NCI-H1694 (cell line): ENCODE data around the gene BRD7.

Source experiments
- DNase-seq: peaks from one replicate; lab custom pipeline; 2025; lab: John Stamatoyannopoulos, UW

Gene BRD7

GRCh38 chr16:50368410-50369132 lies at the start of gene BRD7:
Gene BRD7 (minus strand): TSS chr16:50368988. CDS start chr16:50368774, 214 bp downstream.
- no peak for DNase-seq

DNA sequence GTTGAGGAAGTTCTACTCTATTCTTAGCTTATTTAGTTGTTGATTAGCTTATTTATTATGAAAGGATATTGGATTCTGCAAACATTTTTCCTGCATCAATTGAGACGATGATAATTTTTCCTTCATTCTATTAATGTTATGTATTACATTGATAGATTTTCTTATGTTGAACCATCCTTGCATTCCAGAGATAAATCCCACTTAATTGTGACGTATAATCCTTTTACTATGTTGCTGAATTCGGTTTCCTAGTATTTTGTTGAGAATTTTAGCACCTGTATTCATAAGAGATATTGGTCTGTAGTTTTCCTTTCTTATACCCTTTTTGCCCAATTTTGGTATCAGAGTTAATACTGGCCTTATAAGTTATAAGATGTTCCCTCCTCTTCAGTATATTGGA lies 47.6 kb upstream of the BRD7 start:
- DNase-seq: no peak

GRCh38 chr16:50414152-50414551 lies 45.4 kb upstream of the BRD7 start:
- DNase-seq: no peak

DNA sequence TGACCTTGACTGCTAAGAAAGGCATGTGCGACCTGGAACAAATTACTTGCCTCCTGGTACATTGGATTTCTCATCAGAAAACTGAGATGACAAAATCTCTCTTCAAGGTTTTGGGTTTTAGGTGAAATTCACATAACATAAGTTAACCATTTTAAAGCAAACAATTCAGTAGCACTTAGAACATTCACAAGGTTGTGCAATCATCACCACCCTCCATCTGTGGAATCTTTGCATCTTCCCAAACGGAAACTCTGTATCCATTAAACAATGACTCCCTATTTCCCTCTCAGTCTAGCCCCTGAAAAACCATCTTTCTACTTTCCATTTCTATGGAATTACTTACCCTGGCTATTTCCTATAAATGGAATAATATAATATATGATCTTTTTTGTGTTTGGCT lies 42.2 kb upstream of the BRD7 start:
- DNase-seq: no peak

DNA sequence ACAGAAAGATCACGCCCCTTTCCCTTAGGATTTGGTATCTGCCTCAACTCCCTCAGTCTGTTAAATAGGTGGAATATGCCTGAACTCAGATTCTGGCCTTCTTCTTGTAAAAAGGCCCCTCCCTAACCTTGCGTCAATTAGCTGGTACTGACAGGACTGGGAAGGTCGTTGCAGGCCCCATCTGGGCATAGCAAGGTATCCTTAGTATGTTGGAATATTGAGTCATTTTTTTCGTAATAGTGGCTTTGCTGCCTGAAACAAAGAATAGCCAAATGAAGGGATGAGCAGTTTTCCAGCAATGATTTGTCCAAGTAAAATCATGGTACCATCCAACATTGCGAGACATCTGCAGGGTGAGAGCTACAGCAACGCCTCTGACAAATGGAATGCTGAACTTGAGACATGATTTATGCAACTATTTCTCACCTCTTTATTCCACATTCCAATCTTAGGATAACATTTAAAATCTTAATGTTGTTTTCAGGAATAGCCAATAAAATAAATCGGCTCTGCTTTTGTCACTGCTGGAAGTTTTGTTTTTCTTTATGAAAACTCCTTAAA lies 39.3 kb upstream of the BRD7 start:
- DNase-seq: no peak

- DNase-seq: no peak
These were observed 38.6 kb upstream of the BRD7 start for GRCh38 chr16:50407351-50407750.

DNA sequence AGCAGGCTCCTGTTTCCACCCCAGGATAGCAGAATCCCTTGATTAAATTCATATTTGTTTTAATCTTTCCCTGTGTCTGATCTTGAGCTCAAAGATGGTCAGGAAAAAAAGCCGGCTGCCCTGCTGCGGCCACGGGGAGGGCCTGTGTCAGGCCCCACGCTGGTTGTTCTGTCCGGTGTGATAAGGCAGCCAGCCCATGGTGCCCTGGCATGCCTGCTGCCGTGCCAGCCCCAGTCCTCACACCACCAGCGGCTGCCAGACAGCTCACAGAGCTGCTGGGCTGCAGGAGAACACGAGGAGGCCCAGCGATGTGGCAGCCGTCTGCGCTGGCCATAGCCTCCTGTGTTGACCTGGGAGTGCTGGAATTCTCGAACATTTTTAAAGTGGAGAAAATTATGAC lies 34.7 kb upstream of the BRD7 start:
- no peak for DNase-seq

GRCh38 chr16:50402298-50402895 lies 33.6 kb upstream of the BRD7 start:
- DNase-seq: no peak

- DNase-seq: no peak
These were observed 32.6 kb upstream of the BRD7 start for GRCh38 chr16:50401355-50401754.

- DNase-seq: no peak
These were observed 32.2 kb upstream of the BRD7 start for GRCh38 chr16:50400967-50401348.

GRCh38 chr16:50400312-50400966 lies 31.7 kb upstream of the BRD7 start:
- no peak for DNase-seq

DNA sequence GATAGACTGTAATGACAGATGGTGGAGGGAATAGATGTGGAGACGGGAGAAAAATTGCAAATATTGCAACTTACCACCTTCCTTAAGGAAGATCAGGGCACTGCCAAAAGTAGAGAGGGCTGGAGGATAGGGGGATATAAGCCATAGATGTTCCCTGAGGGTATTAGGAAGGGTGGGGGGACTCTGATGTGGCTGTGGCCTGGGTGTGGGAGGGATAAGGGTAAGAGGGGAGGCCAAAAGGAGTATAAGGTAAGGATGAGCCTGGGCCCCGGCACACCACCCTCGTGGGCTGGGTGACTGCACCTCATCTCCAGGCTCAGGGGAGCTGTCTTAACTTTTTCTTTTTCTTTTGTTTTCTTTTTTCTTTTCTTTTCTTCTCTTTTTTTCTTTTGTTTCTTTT lies 30.6 kb upstream of the BRD7 start:
- no peak for DNase-seq

GRCh38 chr16:50398336-50398735 lies 29.5 kb upstream of the BRD7 start:
- DNase-seq: no peak

DNA sequence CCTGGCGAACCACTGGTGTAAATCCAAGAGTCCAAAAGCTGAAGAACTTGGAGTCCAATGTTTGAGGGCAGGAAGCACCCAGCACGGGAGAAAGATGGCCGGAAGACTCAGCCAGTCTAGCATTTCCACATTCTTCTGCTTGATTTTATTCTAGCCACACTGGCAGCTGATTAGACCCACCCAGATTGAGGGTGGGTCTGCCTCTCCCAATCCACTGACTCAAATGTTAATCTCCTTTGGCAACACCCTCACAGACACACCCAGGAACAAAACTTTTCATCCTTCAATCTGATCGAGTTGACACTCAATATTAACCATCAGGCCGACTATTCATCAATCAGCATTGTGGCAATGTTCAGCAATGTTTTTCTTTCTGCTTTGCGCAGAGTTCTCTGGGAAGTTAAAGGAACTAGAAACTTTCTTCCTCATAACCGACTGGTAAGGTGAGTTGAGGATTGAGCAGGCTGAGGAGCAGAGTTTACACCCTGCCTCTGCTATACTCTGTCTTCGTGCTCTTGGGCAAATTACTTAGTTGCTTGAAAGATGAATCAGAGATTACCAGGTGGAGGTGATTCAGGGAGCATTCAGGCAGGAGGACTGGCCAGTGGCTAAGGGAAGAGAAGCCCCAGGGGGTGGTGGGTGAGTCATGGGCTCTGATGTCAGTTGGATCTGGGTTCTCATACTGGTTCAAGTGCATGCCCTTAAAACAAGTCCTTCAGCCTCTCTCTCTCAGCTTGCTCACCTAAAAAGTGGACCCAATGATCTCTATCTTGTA lies 28.2 kb upstream of the BRD7 start:
- DNase-seq: no peak

GRCh38 chr16:50395763-50396710 lies 27.2 kb upstream of the BRD7 start:
- DNase-seq: no peak

DNA sequence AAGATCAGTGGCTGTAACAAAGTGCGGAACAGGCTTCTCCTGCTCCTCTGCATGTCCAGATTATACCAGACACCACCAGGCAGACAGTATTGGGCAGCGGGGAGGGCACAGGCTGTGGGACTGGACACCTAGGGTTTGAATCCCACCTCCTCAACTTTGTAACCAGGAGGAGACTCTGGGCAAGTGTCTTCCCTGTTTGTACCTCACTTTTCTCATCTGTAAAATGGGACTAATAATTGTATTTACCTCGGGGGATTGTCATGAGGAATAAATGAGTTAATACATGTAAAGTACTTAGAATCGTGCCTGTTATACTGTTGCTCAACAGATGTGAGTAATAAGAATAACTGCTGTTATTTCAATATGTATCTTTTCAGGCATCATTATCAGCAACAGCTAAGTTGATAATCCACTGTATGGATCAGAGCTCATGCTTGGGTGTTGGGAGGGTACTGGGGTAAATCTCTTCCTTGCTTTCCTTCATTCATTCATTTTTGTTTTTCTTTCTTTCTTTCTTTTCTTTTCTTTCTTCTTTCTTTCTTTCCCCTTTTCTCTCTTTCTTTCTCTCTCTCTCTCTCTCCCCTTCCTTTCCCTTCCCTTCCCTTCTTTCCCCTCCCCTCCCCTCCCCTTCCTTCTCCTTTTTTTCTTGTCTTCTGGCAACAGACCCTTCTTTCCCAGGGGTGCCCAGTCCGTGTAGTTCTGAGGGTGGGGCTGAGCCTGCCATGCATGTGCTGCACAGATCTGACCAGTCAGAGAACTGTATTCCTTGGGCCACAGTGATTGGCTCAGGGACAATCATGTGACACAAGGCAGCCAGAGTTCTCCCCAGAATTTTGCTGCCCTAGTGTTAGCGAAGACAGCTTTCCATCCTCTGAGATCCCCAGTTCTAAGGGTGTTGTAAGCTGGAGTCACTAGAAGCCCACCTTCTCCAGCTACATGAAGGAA lies 25.3 kb upstream of the BRD7 start:
- DNase-seq: no peak

GRCh38 chr16:50393416-50393815 lies 24.6 kb upstream of the BRD7 start:
- DNase-seq: no peak

- no peak for DNase-seq
These were observed 22.3 kb upstream of the BRD7 start for GRCh38 chr16:50390914-50391716.

- DNase-seq: no peak
These were observed 21.6 kb upstream of the BRD7 start for GRCh38 chr16:50390371-50390771.
